Osteocyte (in vitro differentiated cells): ENCODE results near the gene HSPA4. TPM values are rescaled to one million over a fixed set of nuclear protein-coding genes. Genes with fewer than 3 reads are reported as not detected.
"Not testable (repeated sequence)": the region's sequence is repeated elsewhere in the genome, so short reads cannot be mapped to it uniquely, and the experiment has no call there.

Source experiments
- DNase-seq: peaks from one replicate; pipeline ENCODE4 v3.0.0; 2021; ENCODE audit warnings: mixed read lengths; ENCODE audit not compliant: unreplicated experiment; ENCODE audit errors: extremely low spot score
- H3K27ac Mint-ChIP-seq: one replicate; pipeline ENCODE4 v1.8.0; 2021; ENCODE audit warnings: mild to moderate bottlenecking, mixed read lengths; ENCODE audit not compliant: unreplicated experiment
- H3K27me3 Mint-ChIP-seq: one replicate; pipeline ENCODE4 v1.8.0; 2021; ENCODE audit warnings: mixed read lengths; ENCODE audit not compliant: unreplicated experiment
- H3K36me3 Mint-ChIP-seq: one replicate; pipeline ENCODE4 v1.8.0; 2021; ENCODE audit warnings: mixed read lengths; ENCODE audit not compliant: unreplicated experiment
- H3K4me1 Mint-ChIP-seq: one replicate; pipeline ENCODE4 v1.8.0; 2021; ENCODE audit warnings: mixed read lengths; ENCODE audit not compliant: unreplicated experiment
- H3K4me3 Mint-ChIP-seq: one replicate; pipeline ENCODE4 v1.8.0; 2021; ENCODE audit warnings: mild to moderate bottlenecking, moderate library complexity, mixed read lengths; ENCODE audit not compliant: unreplicated experiment
- H3K9me3 Mint-ChIP-seq: one replicate; pipeline ENCODE4 v1.8.0; 2021; ENCODE audit warnings: mixed read lengths; ENCODE audit not compliant: unreplicated experiment
- total RNA-seq: library from RNA; stranded (reverse); gene quantifications from 2 replicates; pipeline ENCODE4 v1.2.1, GENCODE V29; 2021
- TF ChIP-seq, protein P1 (sequence below): fragments of 200-600 bp; sonication (generic); IDR thresholded peaks from 2 replicates; pipeline ENCODE4 v1.5.0; 2021; ENCODE audit warnings: antibody characterized with exemption, mild to moderate bottlenecking, moderate library complexity

Gene HSPA4
- total RNA-seq, 1 donor from 2014 or later, result 94.9 TPM

GRCh38 chr5:133041910-133042309 is 9.9 kb upstream of the HSPA4 start:
- no peak for DNase-seq
- Mint-ChIP-seq H3K36me3 (no peaks in the 10 kb centered on the region), H3K27me3 (no peaks in the 10 kb centered on the region), H3K4me1 (peaks cover 6% of the 10 kb centered on the region), H3K27ac (no peak overlapping the region), H3K4me3 (no peak overlapping the region), H3K9me3 (no peaks in the 10 kb centered on the region)
- TF ChIP-seq, protein P1, sequence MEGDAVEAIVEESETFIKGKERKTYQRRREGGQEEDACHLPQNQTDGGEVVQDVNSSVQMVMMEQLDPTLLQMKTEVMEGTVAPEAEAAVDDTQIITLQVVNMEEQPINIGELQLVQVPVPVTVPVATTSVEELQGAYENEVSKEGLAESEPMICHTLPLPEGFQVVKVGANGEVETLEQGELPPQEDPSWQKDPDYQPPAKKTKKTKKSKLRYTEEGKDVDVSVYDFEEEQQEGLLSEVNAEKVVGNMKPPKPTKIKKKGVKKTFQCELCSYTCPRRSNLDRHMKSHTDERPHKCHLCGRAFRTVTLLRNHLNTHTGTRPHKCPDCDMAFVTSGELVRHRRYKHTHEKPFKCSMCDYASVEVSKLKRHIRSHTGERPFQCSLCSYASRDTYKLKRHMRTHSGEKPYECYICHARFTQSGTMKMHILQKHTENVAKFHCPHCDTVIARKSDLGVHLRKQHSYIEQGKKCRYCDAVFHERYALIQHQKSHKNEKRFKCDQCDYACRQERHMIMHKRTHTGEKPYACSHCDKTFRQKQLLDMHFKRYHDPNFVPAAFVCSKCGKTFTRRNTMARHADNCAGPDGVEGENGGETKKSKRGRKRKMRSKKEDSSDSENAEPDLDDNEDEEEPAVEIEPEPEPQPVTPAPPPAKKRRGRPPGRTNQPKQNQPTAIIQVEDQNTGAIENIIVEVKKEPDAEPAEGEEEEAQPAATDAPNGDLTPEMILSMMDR, result no peak

- H3K4me1 Mint-ChIP-seq, result peaks cover 38% of the 10 kb centered on the region
- H3K27me3 Mint-ChIP-seq, H3K36me3 Mint-ChIP-seq, H3K27ac Mint-ChIP-seq, H3K4me3 Mint-ChIP-seq, H3K9me3 Mint-ChIP-seq, DNase-seq: not testable (repeated sequence)
Measured at GRCh38 chr5:133046560-133046959, 5.3 kb upstream of the HSPA4 start.

DNA sequence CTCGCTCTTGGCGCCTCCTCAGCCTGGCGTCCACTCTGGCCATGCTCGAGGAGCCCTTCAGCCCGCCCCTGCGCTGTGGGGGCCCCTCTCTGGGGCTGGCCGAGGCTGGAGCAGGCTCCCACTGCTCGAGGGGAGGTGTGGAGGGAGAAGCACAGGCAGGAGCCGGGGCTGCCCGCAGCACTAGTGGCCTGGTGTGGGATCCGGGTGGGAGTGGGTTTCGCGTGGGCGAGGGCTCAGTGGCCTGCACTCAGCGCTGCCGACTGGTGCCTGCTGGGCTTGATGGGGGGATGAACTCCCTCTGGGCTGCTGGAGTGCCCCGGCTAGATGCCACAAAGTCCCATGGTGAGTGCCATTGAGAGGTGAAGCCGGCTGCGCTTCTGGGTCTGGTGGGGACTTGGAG is 4.4 kb upstream of the HSPA4 start:
- no peaks in the 10 kb centered on the region for H3K36me3 Mint-ChIP-seq
- no peak overlapping the region for H3K4me3 Mint-ChIP-seq
- TF ChIP-seq, protein P1, result no peak
- no peak for DNase-seq
- no peaks in the 10 kb centered on the region for H3K9me3 Mint-ChIP-seq
- no peaks in the 10 kb centered on the region for H3K27me3 Mint-ChIP-seq
- no peak overlapping the region for H3K27ac Mint-ChIP-seq
- H3K4me1 Mint-ChIP-seq, result peaks cover 34% of the 10 kb centered on the region

DNA sequence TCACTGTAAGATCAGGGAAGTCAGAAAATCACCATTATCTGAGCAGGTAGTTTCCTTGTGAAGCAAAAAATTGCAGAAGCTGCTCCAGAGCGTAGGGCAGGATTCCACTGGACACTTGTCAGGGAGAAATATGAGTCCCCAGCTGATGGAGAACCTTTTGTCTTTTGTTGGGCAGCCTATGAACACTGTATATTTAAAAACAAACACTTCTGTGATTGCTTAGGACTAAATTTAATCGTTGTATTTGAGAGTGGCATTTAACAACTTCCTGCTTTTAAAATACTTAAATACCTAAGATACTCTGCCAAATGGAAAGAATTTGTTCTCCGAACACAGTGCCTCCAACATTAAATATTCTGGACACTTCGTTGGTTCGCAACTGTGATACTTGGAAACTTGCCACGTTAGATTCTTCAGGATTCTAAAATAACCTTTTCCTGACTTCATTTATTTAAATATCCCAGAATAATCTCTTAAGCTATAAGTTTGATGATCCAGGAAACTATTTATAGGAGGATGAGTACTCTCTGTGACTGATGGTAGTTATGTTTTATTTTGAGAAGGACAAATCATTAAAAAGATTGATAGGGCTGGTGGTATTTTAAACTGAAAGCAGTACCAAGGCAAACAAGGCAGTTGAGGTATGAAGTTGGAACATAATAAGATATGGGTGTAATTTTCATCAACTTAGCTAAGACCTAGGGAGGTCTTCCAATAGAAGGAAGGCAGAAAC is 2.7 kb upstream of the HSPA4 start:
- peak overlapping the region; percentile 91 for H3K27ac Mint-ChIP-seq
- H3K4me3 Mint-ChIP-seq, result peak overlapping the region; percentile 60
- TF ChIP-seq, protein P1, result no peak
- no peak for DNase-seq
- peaks cover 47% of the 10 kb centered on the region for H3K4me1 Mint-ChIP-seq
- H3K9me3 Mint-ChIP-seq, result no peaks in the 10 kb centered on the region
- no peaks in the 10 kb centered on the region for H3K36me3 Mint-ChIP-seq
- no peaks in the 10 kb centered on the region for H3K27me3 Mint-ChIP-seq

GRCh38 chr5:133049726-133050048 is 2.1 kb upstream of the HSPA4 start:
- no peaks in the 10 kb centered on the region for H3K9me3 Mint-ChIP-seq
- H3K36me3 Mint-ChIP-seq, result no peaks in the 10 kb centered on the region
- H3K4me1 Mint-ChIP-seq, result peaks cover 51% of the 10 kb centered on the region
- no peak for DNase-seq
- TF ChIP-seq, protein P1, result no peak
- H3K4me3 Mint-ChIP-seq, result peak overlapping the region; percentile 60
- H3K27ac Mint-ChIP-seq, result peak overlapping the region; percentile 91
- no peaks in the 10 kb centered on the region for H3K27me3 Mint-ChIP-seq
